H1 (cell line): ENCODE results near the gene COL12A1. TPM values are rescaled to one million over a fixed set of nuclear protein-coding genes. Genes with fewer than 3 reads are reported as not detected.

ENCODE experiments used
- CTCF ChIA-PET: fragments of 300-600 bp; sonication (Branson Sonifier 250); formaldehyde crosslinking; loops from one replicate; lab custom pipeline; 2021; ENCODE audit not compliant: partially characterized antibody; lab: Charles Lee
- POLR2A ChIA-PET: fragments of 300-600 bp; sonication (Branson Sonifier 250); formaldehyde crosslinking; loops from one replicate; lab custom pipeline; 2021; ENCODE audit warnings: inconsistent platforms; ENCODE audit not compliant: partially characterized antibody; lab: Charles Lee
- DNase-seq, 2 experiments: peaks; one replicate each; pipeline versions ENCODE4 v3.0.0 to v3.0.0-alpha.2; 2010 to 2022; ENCODE audit warnings: low spot score in 2 of 2, low read depth in 1 of 2, mixed read lengths in 1 of 2
- FAIRE-seq: peaks from 2 replicates; lab custom pipeline; 2011; peaks lifted over from hg19 to GRCh38; lab: Jason Lieb, UNC
- H2AFZ ChIP-seq: 2 replicates; pipeline ENCODE4 v1.8.1; 2012; ENCODE audit warnings: low read length, inconsistent platforms
- H2AK5ac ChIP-seq: 2 replicates; pipeline ENCODE4 v1.6.1; 2013; ENCODE audit warnings: low read depth, low read length
- H2BK120ac ChIP-seq: replicated peaks from 2 replicates; pipeline ENCODE3; 2013; ENCODE audit warnings: low read depth, low read length, inconsistent platforms
- H2BK12ac ChIP-seq: 2 replicates; pipeline ENCODE4 v1.6.1; 2013; ENCODE audit warnings: low read depth, low read length
- H2BK15ac ChIP-seq: 2 replicates; pipeline ENCODE4 v1.6.1; 2013; ENCODE audit warnings: low read length
- H2BK20ac ChIP-seq: 2 replicates; pipeline ENCODE4 v1.6.1; 2013; ENCODE audit warnings: low read length
- H2BK5ac ChIP-seq: 2 replicates; pipeline ENCODE4 v1.6.1; 2013; ENCODE audit warnings: low read depth, low read length
- H3K14ac ChIP-seq: 2 replicates; pipeline ENCODE4 v1.6.1; 2013; ENCODE audit warnings: inconsistent platforms; ENCODE audit not compliant: insufficient read length
- H3K18ac ChIP-seq: 2 replicates; pipeline ENCODE4 v1.6.1; 2013; ENCODE audit warnings: low read length; ENCODE audit errors: extremely low read depth
- H3K23ac ChIP-seq: 2 replicates; pipeline ENCODE4 v1.6.1; 2013; ENCODE audit warnings: inconsistent platforms; ENCODE audit not compliant: insufficient read length
- H3K23me2 ChIP-seq: 2 replicates; pipeline ENCODE4 v1.6.1; 2013; ENCODE audit warnings: low read depth, low read length
- H3K27ac ChIP-seq: 2 replicates; pipeline ENCODE4 v1.6.1; 2011; ENCODE audit warnings: low read depth, low read length, inconsistent platforms
- H3K27me3 ChIP-seq, 4 experiments: replicated peaks in 1 of 4; 1 replicate in 1 of 4; 2 replicates in 3 of 4; pipeline versions ENCODE4 v1.6.1 to v1.8.1; 2011 to 2013; ENCODE audit warnings: low read length in 3 of 4, mild to moderate bottlenecking in 3 of 4, inconsistent platforms in 2 of 4, mixed read lengths in 2 of 4, moderate library complexity in 1 of 4; ENCODE audit not compliant: control insufficient read depth in 3 of 4, insufficient read depth in 3 of 4; ENCODE audit errors: extremely low read depth in 1 of 4
- H3K36me3 ChIP-seq, 4 experiments: 2 replicates each; pipeline versions ENCODE4 v1.6.1 to v1.8.1; 2011 to 2013; ENCODE audit warnings: mild to moderate bottlenecking in 4 of 4, low read length in 3 of 4, moderate library complexity in 2 of 4, control low read depth in 1 of 4, inconsistent platforms in 1 of 4; ENCODE audit not compliant: insufficient read depth in 4 of 4, control insufficient read depth in 2 of 4
- H3K4ac ChIP-seq: replicated peaks from 2 replicates; pipeline ENCODE3; 2013; ENCODE audit warnings: low read length, low read depth, mixed read lengths, inconsistent platforms; ENCODE audit not compliant: insufficient read length
- H3K4me1 ChIP-seq, 4 experiments: replicated peaks in 1 of 4; 1 replicate in 1 of 4; 2 replicates in 3 of 4; pipeline versions ENCODE4 v1.6.1 to v1.8.1; 2011 to 2013; ENCODE audit warnings: low read length in 3 of 4, inconsistent platforms in 2 of 4, mixed read lengths in 1 of 4; ENCODE audit not compliant: insufficient read depth in 4 of 4, control insufficient read depth in 3 of 4
- H3K4me2 ChIP-seq, 2 experiments: 2 replicates each; pipeline versions ENCODE4 v1.6.1 to v1.8.1; 2011 to 2013; ENCODE audit warnings: low read depth in 2 of 2, low read length in 2 of 2, control low read depth in 1 of 2, inconsistent platforms in 1 of 2, mild to moderate bottlenecking in 1 of 2; ENCODE audit not compliant: insufficient read depth in 1 of 2
- H3K4me3 ChIP-seq, 4 experiments: fragments of 200-600, 300-600 bp in 1 of 4; sonication (generic), shearing (Covaris generic), sonication (Bioruptor Twin) in 1 of 4; 2 replicates each; pipeline versions ENCODE4 v1.5.1 to v1.8.1; 2011 to 2016; ENCODE audit warnings: low read length in 4 of 4, low read depth in 3 of 4, control low read depth in 2 of 4, inconsistent platforms in 2 of 4, mild to moderate bottlenecking in 2 of 4, mixed read lengths in 1 of 4, moderate library complexity in 1 of 4; ENCODE audit not compliant: insufficient read depth in 2 of 4; ENCODE audit errors: extremely low read depth in 1 of 4
- H3K56ac ChIP-seq: replicated peaks from 2 replicates; pipeline ENCODE3; 2013; ENCODE audit warnings: low read depth, mild to moderate bottlenecking, mixed read lengths, low read length, inconsistent platforms; ENCODE audit not compliant: insufficient read length
- H3K79me1 ChIP-seq: 2 replicates; pipeline ENCODE4 v1.6.1; 2013; ENCODE audit warnings: low read depth, low read length, control low read depth
- H3K79me2 ChIP-seq, 2 experiments: 2 replicates each; pipeline versions ENCODE4 v1.6.1 to v1.8.1; 2012 to 2013; ENCODE audit warnings: low read length in 2 of 2, mild to moderate bottlenecking in 2 of 2, inconsistent platforms in 1 of 2; ENCODE audit not compliant: insufficient read depth in 2 of 2, control insufficient read depth in 1 of 2
- H3K9ac ChIP-seq, 4 experiments: replicated peaks in 1 of 4; 1 replicate in 1 of 4; 2 replicates in 3 of 4; pipeline versions ENCODE4 v1.6.1 to v1.8.1; 2011 to 2013; ENCODE audit warnings: low read depth in 3 of 4, low read length in 3 of 4, control low read depth in 2 of 4, mild to moderate bottlenecking in 2 of 4, moderate library complexity in 2 of 4, inconsistent platforms in 1 of 4; ENCODE audit errors: extremely low read depth in 1 of 4
- H3K9me3 ChIP-seq, 2 experiments: 2 replicates each; pipeline versions ENCODE4 v1.6.1 to v1.8.1; 2012 to 2013; ENCODE audit warnings: mild to moderate bottlenecking in 2 of 2, moderate library complexity in 2 of 2, control low read depth in 1 of 2, inconsistent platforms in 1 of 2, low read depth in 1 of 2, low read length in 1 of 2, mixed read lengths in 1 of 2; ENCODE audit not compliant: insufficient read depth in 2 of 2
- H4K20me1 ChIP-seq, 2 experiments: replicated peaks in 1 of 2; 2 replicates each; pipeline versions ENCODE3 to v1.8.1; 2011 to 2013; ENCODE audit warnings: inconsistent platforms in 2 of 2, low read length in 2 of 2, mild to moderate bottlenecking in 1 of 2; ENCODE audit not compliant: insufficient read depth in 2 of 2, control insufficient read depth in 1 of 2
- H4K5ac ChIP-seq: 2 replicates; pipeline ENCODE4 v1.6.1; 2013; ENCODE audit warnings: low read length, low read depth, mixed read lengths, inconsistent platforms; ENCODE audit not compliant: insufficient read length
- H4K8ac ChIP-seq: 2 replicates; pipeline ENCODE4 v1.8.0; 2013; ENCODE audit warnings: mild to moderate bottlenecking, moderate library complexity, low read length, inconsistent platforms; ENCODE audit not compliant: insufficient read depth; ENCODE audit errors: extremely low read depth
- H4K91ac ChIP-seq: replicated peaks from 2 replicates; pipeline ENCODE3; 2013; ENCODE audit warnings: low read length, mixed read lengths, inconsistent platforms; ENCODE audit not compliant: insufficient read length
- EGR1 ChIP-seq: IDR thresholded peaks from 2 replicates; pipeline ENCODE4 v1.6.1; 2011; ENCODE audit warnings: low read depth, low read length, borderline replicate concordance
- GABPA ChIP-seq: IDR thresholded peaks from 2 replicates; pipeline ENCODE4 v1.6.1; 2011; ENCODE audit warnings: mild to moderate bottlenecking, low read length, moderate library complexity, borderline replicate concordance; ENCODE audit not compliant: insufficient read depth
- POLR2A ChIP-seq, 2 experiments: IDR thresholded peaks; 1 replicate in 1 of 2; 2 replicates in 1 of 2; pipeline ENCODE4 v1.6.1; 2011; ENCODE audit warnings: low read depth in 2 of 2, low read length in 2 of 2, mild to moderate bottlenecking in 2 of 2; ENCODE audit errors: control extremely low read depth in 1 of 2
- POLR2AphosphoS5 ChIP-seq: IDR thresholded peaks from 2 replicates; pipeline ENCODE4 v1.6.1; 2011; ENCODE audit warnings: low read depth, low read length
- SP1 ChIP-seq: IDR thresholded peaks from 2 replicates; pipeline ENCODE4 v1.6.1; 2011; ENCODE audit warnings: low read depth, low read length
- TCF12 ChIP-seq: IDR thresholded peaks from 2 replicates; pipeline ENCODE4 v1.6.1; 2011; ENCODE audit warnings: low read depth, mild to moderate bottlenecking, low read length
- WGBS, 2 experiments: shearing (Covaris generic) in 1 of 2; methylation state at CpG; one replicate each; pipeline versions ENCODE4 v1.1.6 to v1.1.7; 2013 to 2015; ENCODE audit warnings: low lambda C conversion rate in 2 of 2, mixed read lengths in 2 of 2, inconsistent platforms in 1 of 2, low coverage in 1 of 2, missing lambda C conversion rate in 1 of 2; ENCODE audit not compliant: insufficient replicate concordance in 2 of 2, insufficient coverage in 1 of 2, insufficient read length in 1 of 2; ENCODE audit errors: extremely low coverage in 1 of 2, missing lambda C conversion rate in 1 of 2; 5-methylcytosine and 5-hydroxymethylcytosine counted together
- polyA plus RNA-seq, 7 experiments: library from polyadenylated mRNA; depleted of rRNA in 3 of 7; stranded (reverse) in 5 of 7; unstranded in 2 of 7; fragments of >200 nt in 5 of 7; fragments of 200-250 nt in 2 of 7; gene quantifications; 1 replicate in 5 of 7; 2 replicates in 1 of 7; 4 replicates in 1 of 7; pipeline versions ENCODE4 v1.2.1 to v1.2.3, GENCODE V29; 2011 to 2013; ENCODE audit warnings: missing spikeins in 2 of 7, mixed read lengths in 2 of 7
- total RNA-seq: library from RNA; stranded (reverse); fragmentation: NEBNext Ultra II Directional; extraction: Animal tissue kit (Norgen Biotek cat#: 25700); gene quantifications from 2 replicates; pipeline ENCODE4 v1.2.1, GENCODE V29; 2021

Gene COL12A1
- total and polyA plus RNA-seq, 2 of the 8 experiments (the other 6 are each of a cell fraction or from before 2014, with no cell fraction given): 1.4 to 4.7 TPM

GRCh38 chr6:75235271-75235670 lies 29.4 kb upstream of the COL12A1 start:
- CTCF ChIA-PET: interaction anchor here (0.8 to 1.5 kb wide), 6 partner anchors 26 to 303 kb away, joined by 3 read pairs; no protein-coding TSS in a partner anchor
- DNase-seq (no peak), FAIRE-seq (no peak)
- 88% methylated on average over 2 of the region's 2 CpGs; no CpG with 5 or more reads in 1 of the 2 experiments for WGBS, 2 experiments
- Histone ChIP-seq H3K9me3 (no peaks in the 10 kb centered on the region), H4K20me1 (no peaks in the 10 kb centered on the region), H3K9ac (no peak overlapping the region), H3K79me2 (peaks cover 0 to 3% of the 10 kb centered on the region in 2 experiments; a peak in 1 of 4 replicates), H3K36me3 (peaks cover 6 to 32% (median 21%) of the 10 kb centered on the region in 4 experiments; a peak in 7 of 8 replicates), H3K4me2 (no peak overlapping the region; a peak in 1 of 4 replicates), H2AK5ac (no peak overlapping the region), H3K4me1 (peaks cover 0 to 9% (median 6%) of the 10 kb centered on the region in 4 experiments; a peak in 3 of 7 replicates), H2BK5ac (no peak overlapping the region), H3K4me3 (no peak overlapping the region), H3K23me2 (no peaks in the 10 kb centered on the region), H2BK15ac (no peak overlapping the region), H3K27me3 (peaks cover 0 to 1% (median 0%) of the 10 kb centered on the region in 4 experiments; a peak in 1 of 7 replicates), H2BK12ac (no peak overlapping the region), H3K27ac (no peak overlapping the region), H3K23ac (no peak overlapping the region), H2BK120ac (no peak overlapping the region), H3K56ac (no peak overlapping the region), H3K18ac (no peak overlapping the region), H2BK20ac (no peak overlapping the region), H3K14ac (no peak overlapping the region), H4K91ac (no peak overlapping the region), H3K4ac (no peak overlapping the region), H4K8ac (no peak overlapping the region), H2AFZ (no peak overlapping the region), H4K5ac (no peak overlapping the region), H3K79me1 (no peaks in the 10 kb centered on the region)
- POLR2A ChIA-PET: interaction anchor here (1.2 to 4.6 kb wide), 4 partner anchors 9 to 293 kb away, joined by 3 to 35 read pairs (median 4); partner anchors contain the start of gene COX7A2
- TF ChIP-seq POLR2A (IDR thresholded peaks at IDR 0.05; ENCODE audit: control extremely low read depth in 1 of 2, low read depth in 2 of 2, low read length in 2 of 2): 0 out of 3 replicates have a peak, but pooled peaks of 1 of the 2 experiments have one; percentile 3
- no peak for TF ChIP-seq GABPA
- TF ChIP-seq SP1: no peak
- no peak for TF ChIP-seq EGR1
- no peak for TF ChIP-seq TCF12
- TF ChIP-seq POLR2AphosphoS5: no peak
